Measurements from ENCODE around the gene RYR1.

RYR1 gene

GRCh38 chr19:38433268-38433733 lies at the start of gene RYR1:
Gene RYR1 (plus strand): TSS chr19:38433691. CDS start chr19:38433830, 139 bp downstream.
- in situ Hi-C loops (cut with HindIII; ENCODE audit: low sequenced_read_pairs): no loop called here

GRCh38 chr19:38383743-38384142 lies 49.7 kb upstream of the RYR1 start:
- in situ Hi-C loops (cut with HindIII; ENCODE audit: low sequenced_read_pairs): no loop called here

- in situ Hi-C loops (cut with HindIII; ENCODE audit: low sequenced_read_pairs): no loop called here
Measured at GRCh38 chr19:38384209-38385027, 49.1 kb upstream of the RYR1 start.

GRCh38 chr19:38385057-38385803 lies 48.3 kb upstream of the RYR1 start:
- in situ Hi-C loops (cut with HindIII; ENCODE audit: low sequenced_read_pairs): no loop called here

- in situ Hi-C loops (cut with HindIII; ENCODE audit: low sequenced_read_pairs): no loop called here
Measured at GRCh38 chr19:38385804-38386257, 47.7 kb upstream of the RYR1 start.

GRCh38 chr19:38386300-38386970 lies 47.1 kb upstream of the RYR1 start:
- in situ Hi-C loops (cut with HindIII; ENCODE audit: low sequenced_read_pairs): no loop called here

- in situ Hi-C loops (cut with HindIII; ENCODE audit: low sequenced_read_pairs): no loop called here
Measured at GRCh38 chr19:38386971-38387549, 46.4 kb upstream of the RYR1 start.

GRCh38 chr19:38387550-38388348 lies 45.7 kb upstream of the RYR1 start, which contains the start of gene GGN:
Gene GGN (minus strand): TSS chr19:38388034. CDS start chr19:38387261, 773 bp downstream.
- in situ Hi-C loops (cut with HindIII; ENCODE audit: low sequenced_read_pairs): no loop called here

GRCh38 chr19:38388349-38389100 lies 45.0 kb upstream of the RYR1 start, which contains the start of gene SPRED3:
Gene SPRED3 (plus strand): TSS chr19:38388697. CDS start chr19:38390303, 1,606 bp downstream.
- in situ Hi-C loops (cut with HindIII; ENCODE audit: low sequenced_read_pairs): no loop called here

GRCh38 chr19:38389101-38389925 lies 44.2 kb upstream of the RYR1 start:
- in situ Hi-C loops (cut with HindIII; ENCODE audit: low sequenced_read_pairs): no loop called here

GRCh38 chr19:38389957-38390924 lies 43.2 kb upstream of the RYR1 start:
- in situ Hi-C loops (cut with HindIII; ENCODE audit: low sequenced_read_pairs): no loop called here

GRCh38 chr19:38391911-38392464 lies 41.5 kb upstream of the RYR1 start:
- in situ Hi-C loops (cut with HindIII; ENCODE audit: low sequenced_read_pairs): no loop called here

GRCh38 chr19:38392707-38393308 lies 40.7 kb upstream of the RYR1 start:
- in situ Hi-C loops (cut with HindIII; ENCODE audit: low sequenced_read_pairs): no loop called here

GRCh38 chr19:38394488-38394887 lies 39.0 kb upstream of the RYR1 start:
- in situ Hi-C loops (cut with HindIII; ENCODE audit: low sequenced_read_pairs): no loop called here

GRCh38 chr19:38395381-38396114 lies 37.9 kb upstream of the RYR1 start:
- in situ Hi-C loops (cut with HindIII; ENCODE audit: low sequenced_read_pairs): no loop called here

GRCh38 chr19:38399081-38399480 lies 34.4 kb upstream of the RYR1 start:
- in situ Hi-C loops (cut with HindIII; ENCODE audit: low sequenced_read_pairs): no loop called here
